ENCODE results near the gene CDV3.
A peak's percentile ranks its signal among the peaks of the same experiment; 100 is the strongest.

Gene CDV3

DNA sequence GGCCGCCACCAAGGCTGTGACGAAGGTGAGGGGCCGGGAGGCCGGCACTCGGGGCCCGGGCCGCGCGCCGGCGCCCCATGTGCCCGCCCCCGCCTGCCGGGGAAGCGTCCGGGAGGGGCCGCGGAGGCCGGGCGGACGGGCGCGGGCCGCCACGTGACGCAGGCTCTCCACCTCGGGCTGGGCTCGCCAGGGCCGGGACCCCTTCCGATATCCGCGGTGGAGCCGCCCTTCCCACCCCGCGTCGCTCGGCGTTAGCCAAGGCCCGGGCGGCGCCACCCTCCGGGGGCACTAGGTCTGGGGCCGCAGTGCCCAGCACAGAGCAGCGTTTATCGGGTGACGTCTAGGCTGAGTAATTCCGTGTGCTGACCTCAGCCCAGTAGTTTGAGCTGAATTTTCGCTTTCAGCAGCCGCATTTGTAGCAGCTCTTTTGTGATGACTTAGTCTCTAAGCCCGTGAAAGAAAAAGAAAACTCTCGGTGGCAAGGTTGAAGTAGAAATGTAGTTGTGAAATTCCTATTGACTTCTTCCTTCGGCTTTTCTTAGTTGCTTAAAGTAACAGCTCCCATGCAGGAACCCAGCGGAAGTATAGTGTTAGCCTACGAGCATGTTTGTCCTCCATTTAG lies 885 bp downstream of the CDV3 start:
- DNase-seq (ENCODE audit: low spot score), result peak; percentile 70
- in situ Hi-C loops (cut with MboI; ENCODE audit: low pct_unique_long_range_greater_than_20kb, low sequenced_read_pairs, unreplicated experiment), result loop anchor here (10.0 kb wide), 1 partner anchor 100 kb away; no protein-coding TSS in a partner anchor

DNA sequence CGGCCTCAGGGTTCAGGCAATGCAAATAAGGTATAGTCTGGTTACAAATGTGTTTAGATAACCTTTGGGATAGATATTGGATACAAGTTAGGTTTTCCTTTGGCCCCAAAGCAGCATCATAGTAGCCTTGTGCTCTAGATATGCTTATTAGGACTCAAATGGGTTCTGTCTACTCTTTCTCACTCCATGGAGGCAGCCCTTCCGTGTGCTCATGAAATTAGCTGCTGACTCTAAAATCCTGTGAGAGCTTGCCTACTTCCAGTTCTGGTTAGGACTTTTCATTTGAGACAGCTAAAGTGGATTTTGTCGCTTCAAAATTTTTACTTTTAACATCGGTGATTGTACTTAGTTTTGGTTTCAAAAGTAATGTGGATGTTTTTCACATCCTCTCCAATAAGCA lies 1.6 kb downstream of the CDV3 start:
- in situ Hi-C loops (cut with MboI; ENCODE audit: low pct_unique_long_range_greater_than_20kb, low sequenced_read_pairs, unreplicated experiment), result loop anchor here (10.0 kb wide), 1 partner anchor 100 kb away; no protein-coding TSS in a partner anchor

More for the DNA sequence above, 885 bp downstream of the CDV3 start:
- TF ChIP-seq, protein P1, sequence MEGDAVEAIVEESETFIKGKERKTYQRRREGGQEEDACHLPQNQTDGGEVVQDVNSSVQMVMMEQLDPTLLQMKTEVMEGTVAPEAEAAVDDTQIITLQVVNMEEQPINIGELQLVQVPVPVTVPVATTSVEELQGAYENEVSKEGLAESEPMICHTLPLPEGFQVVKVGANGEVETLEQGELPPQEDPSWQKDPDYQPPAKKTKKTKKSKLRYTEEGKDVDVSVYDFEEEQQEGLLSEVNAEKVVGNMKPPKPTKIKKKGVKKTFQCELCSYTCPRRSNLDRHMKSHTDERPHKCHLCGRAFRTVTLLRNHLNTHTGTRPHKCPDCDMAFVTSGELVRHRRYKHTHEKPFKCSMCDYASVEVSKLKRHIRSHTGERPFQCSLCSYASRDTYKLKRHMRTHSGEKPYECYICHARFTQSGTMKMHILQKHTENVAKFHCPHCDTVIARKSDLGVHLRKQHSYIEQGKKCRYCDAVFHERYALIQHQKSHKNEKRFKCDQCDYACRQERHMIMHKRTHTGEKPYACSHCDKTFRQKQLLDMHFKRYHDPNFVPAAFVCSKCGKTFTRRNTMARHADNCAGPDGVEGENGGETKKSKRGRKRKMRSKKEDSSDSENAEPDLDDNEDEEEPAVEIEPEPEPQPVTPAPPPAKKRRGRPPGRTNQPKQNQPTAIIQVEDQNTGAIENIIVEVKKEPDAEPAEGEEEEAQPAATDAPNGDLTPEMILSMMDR (IDR thresholded peaks at IDR 0.05; ENCODE audit: extremely low read depth, insufficient read depth, missing control alignments), result peak; percentile 19

DNA sequence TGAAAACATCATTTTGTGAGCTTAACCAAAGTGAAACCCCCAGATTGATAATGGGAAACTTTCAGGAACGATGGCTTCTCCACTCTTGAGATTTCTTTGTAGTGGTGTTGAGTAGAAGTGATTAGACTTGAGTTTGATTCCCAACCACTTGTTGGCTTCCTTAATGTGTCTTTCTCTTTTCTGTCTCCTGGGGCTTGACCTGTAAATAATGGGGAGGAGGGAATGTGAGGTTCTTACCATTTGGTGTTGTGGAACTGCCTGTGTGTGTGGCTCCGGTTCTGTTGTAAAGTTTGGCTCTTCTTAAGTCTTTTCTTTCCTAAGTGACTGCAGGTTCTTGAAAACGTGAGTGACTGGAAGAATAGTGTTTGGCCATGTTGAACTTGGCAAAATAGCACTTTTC lies 2.7 kb downstream of the CDV3 start:
- TF ChIP-seq, protein P1 (IDR thresholded peaks at IDR 0.05; ENCODE audit: extremely low read depth, insufficient read depth, missing control alignments), result no peak
- in situ Hi-C loops (cut with MboI; ENCODE audit: low pct_unique_long_range_greater_than_20kb, low sequenced_read_pairs, unreplicated experiment), result loop anchor here (10.0 kb wide), 1 partner anchor 101 kb away; no protein-coding TSS in a partner anchor
- DNase-seq (ENCODE audit: low spot score), result no peak

More for the DNA sequence above, 1.6 kb downstream of the CDV3 start:
- TF ChIP-seq, protein P1 (IDR thresholded peaks at IDR 0.05; ENCODE audit: extremely low read depth, insufficient read depth, missing control alignments), result no peak
- no peak for DNase-seq (ENCODE audit: low spot score)

DNA sequence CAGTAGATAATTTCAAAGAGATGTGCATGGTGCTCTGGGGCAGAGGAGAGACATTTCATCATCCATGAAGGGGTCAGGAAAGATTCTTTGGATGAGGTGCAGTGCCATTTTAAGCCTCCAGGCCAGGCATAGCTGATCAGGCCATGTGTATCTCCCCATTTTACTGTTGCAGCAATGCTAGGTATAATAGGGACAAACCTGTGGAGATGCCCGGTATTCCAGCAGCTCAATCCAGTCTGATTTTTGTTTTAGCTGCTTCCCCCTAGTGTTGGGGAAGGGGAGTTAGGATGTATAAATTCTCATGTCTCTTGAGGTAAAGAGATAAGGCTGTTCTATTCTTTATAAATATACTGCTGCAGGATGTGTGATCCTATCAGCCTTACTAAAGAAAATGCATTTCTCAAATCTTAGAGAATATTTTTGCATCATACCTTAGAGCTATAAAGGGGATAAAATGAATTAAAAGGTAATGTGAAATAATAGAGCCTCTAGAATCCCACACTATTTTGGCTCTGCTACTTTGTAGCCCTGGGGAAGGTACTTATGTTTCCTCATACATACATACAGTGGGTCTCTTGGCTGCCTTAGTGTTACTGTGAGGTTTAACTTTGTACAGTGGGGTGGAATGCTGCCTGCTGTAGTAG lies 5.2 kb downstream of the CDV3 start:
- in situ Hi-C loops (cut with MboI; ENCODE audit: low pct_unique_long_range_greater_than_20kb, low sequenced_read_pairs, unreplicated experiment), result loop anchor here (10.0 kb wide), 1 partner anchor 104 kb away; no protein-coding TSS in a partner anchor
- no peak for DNase-seq (ENCODE audit: low spot score)
- TF ChIP-seq, protein P1 (IDR thresholded peaks at IDR 0.05; ENCODE audit: extremely low read depth, insufficient read depth, missing control alignments), result peak; percentile 39

DNA sequence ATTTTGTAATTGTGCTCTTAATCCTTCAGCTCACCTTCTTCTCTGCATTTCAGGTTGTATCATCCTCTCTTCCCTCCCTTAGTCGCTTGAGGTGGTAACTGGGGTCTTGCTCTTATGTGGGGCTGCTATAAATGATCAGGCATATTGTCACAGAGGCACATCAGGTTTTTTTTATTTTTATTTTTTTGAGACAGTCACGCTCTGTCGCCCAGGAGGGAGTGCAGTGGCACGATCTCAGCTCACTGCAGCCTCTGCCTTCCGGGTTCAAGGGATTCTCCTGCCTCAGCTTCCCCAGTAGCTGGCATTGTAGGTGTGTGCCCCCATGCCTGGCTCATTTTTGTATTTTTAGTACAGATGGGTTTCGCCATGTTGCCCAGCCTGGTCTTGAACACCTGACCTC lies 9.9 kb downstream of the CDV3 start:
- TF ChIP-seq, protein P1 (IDR thresholded peaks at IDR 0.05; ENCODE audit: extremely low read depth, insufficient read depth, missing control alignments), result no peak
- no peak for DNase-seq (ENCODE audit: low spot score)
- in situ Hi-C loops (cut with MboI; ENCODE audit: low pct_unique_long_range_greater_than_20kb, low sequenced_read_pairs, unreplicated experiment), result no loop called here

DNA sequence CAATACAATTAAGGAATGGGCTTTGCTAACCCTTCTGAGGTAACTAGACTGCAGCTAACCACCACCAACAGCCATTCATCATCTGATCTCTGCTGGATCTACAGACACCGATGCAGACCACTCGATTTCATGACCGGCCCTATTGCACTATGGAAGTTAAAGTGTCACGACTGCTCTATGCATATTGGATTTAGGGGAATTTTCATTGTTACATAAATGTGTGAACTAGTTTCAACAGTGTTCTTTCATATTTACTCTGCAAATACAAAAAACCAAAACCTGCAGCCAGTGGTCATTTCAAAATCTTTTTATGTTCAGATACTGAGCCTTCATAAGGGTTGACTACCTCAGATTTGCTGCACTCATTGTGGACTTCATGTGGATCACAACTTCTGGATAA lies 14.5 kb downstream of the CDV3 start:
- DNase-seq (ENCODE audit: low spot score), result no peak
- in situ Hi-C loops (cut with MboI; ENCODE audit: low pct_unique_long_range_greater_than_20kb, low sequenced_read_pairs, unreplicated experiment), result no loop called here
- TF ChIP-seq, protein P1 (IDR thresholded peaks at IDR 0.05; ENCODE audit: extremely low read depth, insufficient read depth, missing control alignments), result no peak

Measured in GM13977 (cell line).